GM19397 (cell line): Measurements from ENCODE around the gene TMEM168.
"Not testable (repeated sequence)": the region's sequence is repeated elsewhere in the genome, so short reads cannot be mapped to it uniquely, and the experiment has no call there.

Experiments
- ATAC-seq: cut with Tn5 transposase; IDR thresholded peaks from one replicate; pipeline ENCODE4 v1.9.1; 2021; ENCODE audit warnings: mild to moderate bottlenecking, moderate library complexity; ENCODE audit not compliant: unreplicated experiment

The TMEM168 gene

GRCh38 chr7:112789817-112790585 lies at the start of gene TMEM168:
Gene TMEM168 (minus strand): TSS chr7:112790393. CDS start chr7:112784825, 5,568 bp downstream.
- ATAC-seq: peak; percentile 87

GRCh38 chr7:112835928-112836327 lies 45.7 kb upstream of the TMEM168 start:
- ATAC-seq: not testable (repeated sequence)

- no peak for ATAC-seq
These were observed 42.9 kb upstream of the TMEM168 start for GRCh38 chr7:112833082-112833481.

- no peak for ATAC-seq
These were observed 40.6 kb upstream of the TMEM168 start for GRCh38 chr7:112830769-112831168.

GRCh38 chr7:112828696-112829095 lies 38.5 kb upstream of the TMEM168 start:
- no peak for ATAC-seq

- ATAC-seq: no peak
These were observed 31.2 kb upstream of the TMEM168 start for GRCh38 chr7:112821345-112821744.

- no peak for ATAC-seq
These were observed 29.3 kb upstream of the TMEM168 start for GRCh38 chr7:112819536-112819935.

- no peak for ATAC-seq
These were observed 16.0 kb upstream of the TMEM168 start for GRCh38 chr7:112806156-112806555.

- no peak for ATAC-seq
These were observed 12.2 kb upstream of the TMEM168 start for GRCh38 chr7:112802406-112802805.

- ATAC-seq: no peak
These were observed 10.3 kb upstream of the TMEM168 start for GRCh38 chr7:112800486-112800885.

GRCh38 chr7:112799448-112800120 lies 9.4 kb upstream of the TMEM168 start:
- ATAC-seq: no peak

GRCh38 chr7:112798274-112799159 lies 8.3 kb upstream of the TMEM168 start:
- no peak for ATAC-seq

GRCh38 chr7:112796552-112796951 lies 6.4 kb upstream of the TMEM168 start:
- ATAC-seq: not testable (repeated sequence)

GRCh38 chr7:112792441-112792840 lies 2.2 kb upstream of the TMEM168 start:
- no peak for ATAC-seq

- no peak for ATAC-seq
These were observed 1.4 kb upstream of the TMEM168 start for GRCh38 chr7:112791465-112792168.

- peak; percentile 54 for ATAC-seq
These were observed 402 bp upstream of the TMEM168 start for GRCh38 chr7:112790586-112791003.

GRCh38 chr7:112789453-112789816 lies 758 bp downstream of the TMEM168 start:
- ATAC-seq: no peak

- ATAC-seq: no peak
These were observed 1.3 kb downstream of the TMEM168 start for GRCh38 chr7:112788778-112789343.

- no peak for ATAC-seq
These were observed 5.6 kb downstream of the TMEM168 start for GRCh38 chr7:112784603-112785002.

- ATAC-seq: peak; percentile 84
These were observed 7.7 kb downstream of the TMEM168 start for GRCh38 chr7:112782498-112782897.
